Panc1 (cell line): ENCODE data around the gene KIAA1755. TPM values are rescaled to one million over a fixed set of nuclear protein-coding genes. Genes with fewer than 3 reads are reported as not detected.

Experiments
- ATAC-seq: fragments of 200-7000 bp; cut with Tn5 transposase; 2 replicates; pipeline ENCODE4 v1.9.1; 2020; ENCODE audit warnings: mild to moderate bottlenecking, moderate library complexity
- BruUV-seq: library from RNA; stranded (reverse); fragments of 400-500 nt; replicated peaks from 2 replicates; lab custom pipeline; 2021; lab: Mats Ljungman, UMichigan
- CTCF ChIA-PET: fragments of 300-600 bp; sonication (Branson Sonifier 250); formaldehyde crosslinking; loops from one replicate; lab custom pipeline; 2022; ENCODE audit warnings: antibody characterized with exemption; lab: Charles Lee
- POLR2A ChIA-PET: fragments of 300-600 bp; sonication (Branson Sonifier 250); formaldehyde crosslinking; loops from one replicate; lab custom pipeline; 2022; ENCODE audit warnings: antibody characterized with exemption; lab: Charles Lee
- DNase-seq: peaks from one replicate; pipeline ENCODE4 v3.0.0-alpha.2; 2010; ENCODE audit warnings: low read depth, low spot score
- H3K27ac ChIP-seq: 2 replicates; pipeline ENCODE4 v1.5.1; 2011; ENCODE audit warnings: mild to moderate bottlenecking, low read length, inconsistent platforms
- H3K27me3 ChIP-seq: fragments of 200-500 bp; sonication (Bioruptor generic); 2 replicates; pipeline ENCODE4 v1.6.0; 2014; ENCODE audit warnings: low read length, inconsistent platforms; ENCODE audit not compliant: control insufficient read depth, insufficient read depth
- H3K36me3 ChIP-seq: fragments of 200-500 bp; sonication (Bioruptor generic); 2 replicates; pipeline ENCODE4 v1.5.1; 2014; ENCODE audit warnings: inconsistent platforms, mild to moderate bottlenecking, low read length, moderate library complexity; ENCODE audit not compliant: control insufficient read depth, insufficient read depth
- H3K4me1 ChIP-seq: 2 replicates; pipeline ENCODE4 v1.5.1; 2011; ENCODE audit warnings: inconsistent platforms, mild to moderate bottlenecking, low read length, moderate library complexity; ENCODE audit not compliant: control insufficient read depth, insufficient read depth
- H3K4me3 ChIP-seq, 2 experiments: 2 replicates each; pipeline ENCODE4 v1.5.1; 2011 to 2012; ENCODE audit warnings: low read depth in 2 of 2, low read length in 2 of 2, mild to moderate bottlenecking in 2 of 2, inconsistent platforms in 1 of 2, moderate library complexity in 1 of 2
- H3K9me3 ChIP-seq: fragments of 200-500 bp; sonication (Bioruptor generic); 2 replicates; pipeline ENCODE4 v1.5.1; 2014; ENCODE audit warnings: low read depth, mild to moderate bottlenecking, inconsistent platforms, low read length, moderate library complexity; ENCODE audit not compliant: control insufficient read depth, insufficient read depth
- CTCF ChIP-seq: fragments of 450-650 bp; IDR thresholded peaks from 2 replicates; pipeline ENCODE4 v1.5.1; 2017; ENCODE audit warnings: mild to moderate bottlenecking
- POLR2AphosphoS5 ChIP-seq: IDR thresholded peaks from 2 replicates; pipeline ENCODE4 v1.6.1; 2012; ENCODE audit warnings: mild to moderate bottlenecking, low read depth, low read length, moderate library complexity
- REST ChIP-seq, 2 experiments: IDR thresholded peaks; 2 replicates each; pipeline ENCODE4 v1.6.1; 2011 to 2012; ENCODE audit warnings: low read depth in 2 of 2, control low read depth in 1 of 2, low read length in 1 of 2, mild to moderate bottlenecking in 1 of 2, moderate library complexity in 1 of 2; ENCODE audit not compliant: insufficient read depth in 1 of 2
- SIN3A ChIP-seq: IDR thresholded peaks from 2 replicates; pipeline ENCODE4 v1.6.1; 2012; ENCODE audit warnings: low read depth, mild to moderate bottlenecking, low read length, moderate library complexity, borderline replicate concordance; ENCODE audit not compliant: insufficient read depth
- TCF7L2 ChIP-seq: IDR thresholded peaks from 2 replicates; pipeline ENCODE4 v1.6.1; 2011; ENCODE audit warnings: mild to moderate bottlenecking, low read depth, low read length, inconsistent platforms
- in situ Hi-C: cut with HindIII; loops from 2 replicates; pipeline ENCODE4 v1.10.0; 2016; ENCODE audit warnings: low sequenced_read_pairs, low pct_unique_long_range_greater_than_20kb
- intact Hi-C: fragments of 100-400 bp; cut with micrococcal nuclease; formaldehyde crosslinking; loops from one replicate; pipeline ENCODE4 v1.10.0; 2022; ENCODE audit not compliant: unreplicated experiment
- total RNA-seq: library from RNA; stranded (reverse); gene quantifications from one replicate; pipeline ENCODE4 v1.2.1, GENCODE V29; 2021; ENCODE audit not compliant: unreplicated experiment

The KIAA1755 gene
- total RNA-seq, 1 experiment from 2014 or later, result 0.08 TPM

- no TSS peak for BruUV-seq
- ATAC-seq (no peak), DNase-seq (no peak)
- Histone ChIP-seq H3K9me3 (peaks cover 7% of the 10 kb centered on the region; the same call in 1 of the 2 replicates), H3K36me3 (no peaks in the 10 kb centered on the region), H3K4me3 (no peak overlapping the region), H3K27me3 (no peaks in the 10 kb centered on the region), H3K4me1 (no peaks in the 10 kb centered on the region), H3K27ac (no peak overlapping the region)
- POLR2A ChIA-PET, result no interaction called here
- CTCF ChIA-PET, result no interaction called here
- TF ChIP-seq SIN3A (no peak), TCF7L2 (no peak), CTCF (no peak), POLR2AphosphoS5 (no peak), REST (IDR thresholded peaks at IDR 0.05; ENCODE audit: insufficient read depth in 1 of 2, low read depth in 2 of 2, low read length in 1 of 2) (no peak)
- intact Hi-C loops (no loop called here), in situ Hi-C loops (no loop called here)
Observed at GRCh38 chr20:38245753-38246152, 14.8 kb downstream of the KIAA1755 start.

GRCh38 chr20:38243709-38244020, 16.9 kb downstream of the KIAA1755 start:
- TF ChIP-seq REST (IDR thresholded peaks at IDR 0.05; ENCODE audit: insufficient read depth in 1 of 2, low read depth in 2 of 2, low read length in 1 of 2) (no peak), TCF7L2 (no peak), POLR2AphosphoS5 (no peak)
- CTCF ChIA-PET, result no interaction called here
- Histone ChIP-seq H3K4me3 (no peak overlapping the region), H3K36me3 (no peaks in the 10 kb centered on the region), H3K9me3 (peaks cover 7% of the 10 kb centered on the region; the same call in 1 of the 2 replicates), H3K27ac (no peak overlapping the region), H3K27me3 (no peaks in the 10 kb centered on the region), H3K4me1 (no peaks in the 10 kb centered on the region)
- ATAC-seq (no peak), DNase-seq (no peak)
- in situ Hi-C loops, result no loop called here
- POLR2A ChIA-PET, result no interaction called here
- no TSS peak for BruUV-seq
- intact Hi-C loops, result no loop called here
